ENCODE measurements around the gene PROX2. TPM values are rescaled to one million over a fixed set of nuclear protein-coding genes. Genes with fewer than 3 reads are reported as not detected.
A peak's percentile ranks its signal among the peaks of the same experiment; 100 is the strongest.

Gene PROX2
- total and polyA plus RNA-seq, 3 donors from 2014 or later = 0.06 to 0.08 (median 0.08) TPM

- DNase-seq = peak; percentile 80
- Histone ChIP-seq H3K36me3 (ENCODE audit: low read depth, missing control alignments) (no peaks in the 10 kb centered on the region), H3K4me1 (peaks cover 7% of the 10 kb centered on the region), H3K27me3 (no peaks in the 10 kb centered on the region), H3K4me3 (no peak overlapping the region), H3K9me3 (no peaks in the 10 kb centered on the region), H3K27ac (no peak overlapping the region)
- TF ChIP-seq CTCF (IDR thresholded peaks at IDR 0.05) = peak; percentile 87 to 91 (median 91)
- TF ChIP-seq POLR2A (IDR thresholded peaks at IDR 0.05) = no peak
- 52 to 59% methylated on average over 6 to 14 of the region's 14 CpGs for WGBS, 2 donors
- intact Hi-C loops (cut with DNase I; ENCODE audit: low total_unique reads) = no loop called here
Observed at GRCh38 chr14:74905595-74906142, 29.7 kb upstream of the PROX2 start.

GRCh38 chr14:74904635-74905503 is 28.9 kb upstream of the PROX2 start:
- Histone ChIP-seq H3K36me3 (ENCODE audit: low read depth, missing control alignments) (no peaks in the 10 kb centered on the region), H3K27me3 (no peaks in the 10 kb centered on the region), H3K4me3 (no peak overlapping the region), H3K4me1 (peaks cover 7% of the 10 kb centered on the region), H3K9me3 (no peaks in the 10 kb centered on the region), H3K27ac (no peak overlapping the region)
- no peak for TF ChIP-seq CTCF (IDR thresholded peaks at IDR 0.05)
- no peak for TF ChIP-seq POLR2A (IDR thresholded peaks at IDR 0.05)
- peak; percentile 60 for DNase-seq
- intact Hi-C loops (cut with DNase I; ENCODE audit: low total_unique reads) = no loop called here
- 72% methylated on average over 6 of the region's 6 CpGs for WGBS, 2 donors

GRCh38 chr14:74902941-74903705 is 27.2 kb upstream of the PROX2 start:
- intact Hi-C loops (cut with DNase I; ENCODE audit: low total_unique reads) = no loop called here
- H3K4me3 ChIP-seq = no peak overlapping the region
- no peak overlapping the region for H3K27ac ChIP-seq
- no peak for TF ChIP-seq POLR2A (IDR thresholded peaks at IDR 0.05)
- no peak for TF ChIP-seq CTCF (IDR thresholded peaks at IDR 0.05)
- H3K27me3 ChIP-seq = no peaks in the 10 kb centered on the region
- no peaks in the 10 kb centered on the region for H3K36me3 ChIP-seq (ENCODE audit: low read depth, missing control alignments)
- 68 to 79% methylated on average over 10 of the region's 10 CpGs for WGBS, 2 donors
- DNase-seq = no peak
- peaks cover 7% of the 10 kb centered on the region for H3K4me1 ChIP-seq
- no peaks in the 10 kb centered on the region for H3K9me3 ChIP-seq

GRCh38 chr14:74898694-74899093 is 22.7 kb upstream of the PROX2 start:
- no peak overlapping the region for H3K4me3 ChIP-seq
- no peaks in the 10 kb centered on the region for H3K36me3 ChIP-seq (ENCODE audit: low read depth, missing control alignments)
- WGBS, 2 donors = 78 to 86% methylated on average over 3 to 5 of the region's 5 CpGs
- H3K27me3 ChIP-seq = no peaks in the 10 kb centered on the region
- H3K4me1 ChIP-seq = no peaks in the 10 kb centered on the region
- TF ChIP-seq POLR2A (IDR thresholded peaks at IDR 0.05) (no peak), CTCF (IDR thresholded peaks at IDR 0.05) (no peak)
- no peak for DNase-seq
- H3K27ac ChIP-seq = no peak overlapping the region
- no peaks in the 10 kb centered on the region for H3K9me3 ChIP-seq
- intact Hi-C loops (cut with DNase I; ENCODE audit: low total_unique reads) = no loop called here

Data from testis (tissue), 3 donors.